Smooth muscle cell (in vitro differentiated cells): ENCODE data around the gene MAP3K14. TPM values are rescaled to one million over a fixed set of nuclear protein-coding genes. Genes with fewer than 3 reads are reported as not detected.

Source experiments
- DNase-seq: peaks from one replicate; lab custom pipeline; 2025; ENCODE audit not compliant: unreplicated experiment; lab: John Stamatoyannopoulos, UW
- H2AFZ ChIP-seq: fragments of 200-600 bp; sonication (generic); 2 replicates; pipeline ENCODE4 v1.6.0; 2016; ENCODE audit warnings: antibody characterized with exemption, low read depth, mild to moderate bottlenecking
- H3F3A ChIP-seq: fragments of 200-600 bp; sonication (generic); 2 replicates; pipeline ENCODE4 v1.6.0; 2017; ENCODE audit warnings: antibody characterized with exemption, low read depth
- H3K27ac ChIP-seq: fragments of 200-600 bp; sonication (generic); 2 replicates; pipeline ENCODE4 v1.5.1; 2016; ENCODE audit warnings: low read depth, mild to moderate bottlenecking
- H3K27me3 ChIP-seq: fragments of 200-600 bp; sonication (generic); 2 replicates; pipeline ENCODE4 v1.6.1; 2016; ENCODE audit warnings: low read depth, mild to moderate bottlenecking
- H3K36me3 ChIP-seq: fragments of 200-600 bp; sonication (generic); 2 replicates; pipeline ENCODE4 v1.5.1; 2016; ENCODE audit warnings: low read depth
- H3K4me1 ChIP-seq: fragments of 200-600 bp; sonication (generic); 2 replicates; pipeline ENCODE4 v1.5.1; 2016; ENCODE audit warnings: low read depth
- H3K4me2 ChIP-seq: fragments of 200-600 bp; sonication (generic); 2 replicates; pipeline ENCODE4 v1.6.0; 2016; ENCODE audit warnings: mild to moderate bottlenecking
- H3K4me3 ChIP-seq: fragments of 200-600 bp; sonication (generic); 2 replicates; pipeline ENCODE4 v1.5.1; 2016; ENCODE audit warnings: mild to moderate bottlenecking
- H3K79me2 ChIP-seq: fragments of 200-600 bp; sonication (generic); 2 replicates; pipeline ENCODE4 v1.6.0; 2016; ENCODE audit warnings: low read depth, mild to moderate bottlenecking
- H3K9ac ChIP-seq: fragments of 200-600 bp; sonication (generic); 2 replicates; pipeline ENCODE4 v1.6.0; 2016; ENCODE audit warnings: low read depth
- H3K9me3 ChIP-seq: fragments of 200-600 bp; sonication (generic); replicated peaks from 2 replicates; pipeline ENCODE4 v1.5.1; 2016; ENCODE audit warnings: low read depth
- H4K20me1 ChIP-seq: fragments of 200-600 bp; sonication (generic); 2 replicates; pipeline ENCODE4 v1.6.0; 2016; ENCODE audit warnings: low read depth
- CTCF ChIP-seq: fragments of 200-600 bp; sonication (generic); IDR thresholded peaks from 2 replicates; pipeline ENCODE4 v1.5.1; 2017; ENCODE audit warnings: borderline replicate concordance, mild to moderate bottlenecking, antibody characterized with exemption; ENCODE audit not compliant: insufficient read depth, poor library complexity, severe bottlenecking
- WGBS: methylation state at CpG from one replicate; pipeline ENCODE4 v1.1.7; 2016; ENCODE audit warnings: low lambda C conversion rate; 5-methylcytosine and 5-hydroxymethylcytosine counted together
- polyA plus RNA-seq: library from polyadenylated mRNA; unstranded; fragments of >200 nt; fragmentation: Nextera tagmentation; extraction: Ambion mirVana; gene quantifications from 2 replicates; pipeline ENCODE4 v1.2.1, GENCODE V29; 2016
- total RNA-seq: library from RNA; depleted of rRNA; stranded (reverse); fragments of >200 nt; gene quantifications from 2 replicates; pipeline ENCODE4 v1.2.3, GENCODE V29; 2014

Gene MAP3K14
- total and polyA plus RNA-seq, 2 experiments from 2014 or later: 1.7 to 1.8 TPM

- TF ChIP-seq CTCF: no peak
These were observed 87.0 kb downstream of the MAP3K14 start for GRCh38 chr17:45229681-45230409.

GRCh38 chr17:45228763-45229539 lies 87.9 kb downstream of the MAP3K14 start:
- Histone ChIP-seq H3K36me3 (no peaks in the 10 kb centered on the region), H3K4me3 (no peak overlapping the region), H3K4me2 (peak overlapping the region; percentile 74), H3K27ac (peak overlapping the region; percentile 63), H3K27me3 (peaks cover 4% of the 10 kb centered on the region), H3K9me3 (no peaks in the 10 kb centered on the region), H4K20me1 (no peaks in the 10 kb centered on the region), H3K4me1 (peaks cover 17% of the 10 kb centered on the region), H2AFZ (peak overlapping the region; percentile 51), H3F3A (no peaks in the 10 kb centered on the region), H3K79me2 (no peaks in the 10 kb centered on the region), H3K9ac (peak overlapping the region; percentile 50)
- TF ChIP-seq CTCF: no peak
- peak; percentile 69 for DNase-seq
- 34% methylated on average over 19 of the region's 19 CpGs for WGBS

More at GRCh38 chr17:45229681-45230409, 87.0 kb downstream of the MAP3K14 start:
- Histone ChIP-seq H3F3A (no peaks in the 10 kb centered on the region), H3K79me2 (no peaks in the 10 kb centered on the region), H3K27me3 (no peaks in the 10 kb centered on the region), H3K9ac (peak overlapping the region; percentile 50), H3K9me3 (no peaks in the 10 kb centered on the region), H3K36me3 (no peaks in the 10 kb centered on the region), H3K4me2 (peak overlapping the region; percentile 74), H3K27ac (peak overlapping the region; percentile 63), H3K4me3 (no peak overlapping the region), H2AFZ (no peak overlapping the region), H4K20me1 (no peaks in the 10 kb centered on the region), H3K4me1 (peaks cover 17% of the 10 kb centered on the region)
- no peak for DNase-seq
- WGBS: 86% methylated on average over 16 of the region's 16 CpGs

GRCh38 chr17:45227926-45228762 lies 88.7 kb downstream of the MAP3K14 start:
- no peaks in the 10 kb centered on the region for H3K9me3 ChIP-seq
- H3K4me1 ChIP-seq: peaks cover 17% of the 10 kb centered on the region
- H3K4me2 ChIP-seq: peak overlapping the region; percentile 74
- H3F3A ChIP-seq: no peaks in the 10 kb centered on the region
- WGBS: 82% methylated on average over 17 of the region's 17 CpGs
- no peaks in the 10 kb centered on the region for H3K79me2 ChIP-seq
- peaks cover 12% of the 10 kb centered on the region for H3K27me3 ChIP-seq
- H3K27ac ChIP-seq: peak overlapping the region; percentile 63
- DNase-seq: no peak
- H3K9ac ChIP-seq: no peak overlapping the region
- no peaks in the 10 kb centered on the region for H4K20me1 ChIP-seq
- H2AFZ ChIP-seq: no peak overlapping the region
- no peak for TF ChIP-seq CTCF
- H3K4me3 ChIP-seq: no peak overlapping the region
- no peaks in the 10 kb centered on the region for H3K36me3 ChIP-seq
